Measurements from ENCODE around the gene ALCAM.

Gene ALCAM

GRCh38 chr3:105429034-105429762 is 62.5 kb downstream of the ALCAM start:
- no peak for DNase-seq (ENCODE audit: low spot score)

- DNase-seq (ENCODE audit: low spot score), result no peak
Measured at GRCh38 chr3:105430455-105430854, 63.7 kb downstream of the ALCAM start.

- DNase-seq (ENCODE audit: low spot score), result no peak
Measured at GRCh38 chr3:105431200-105431599, 64.5 kb downstream of the ALCAM start.

- no peak for DNase-seq (ENCODE audit: low spot score)
Measured at GRCh38 chr3:105435277-105435676, 68.6 kb downstream of the ALCAM start.

- DNase-seq (ENCODE audit: low spot score), result no peak
Measured at GRCh38 chr3:105436687-105437086, 70.0 kb downstream of the ALCAM start.

- no peak for DNase-seq (ENCODE audit: low spot score)
Measured at GRCh38 chr3:105440113-105440512, 73.4 kb downstream of the ALCAM start.

GRCh38 chr3:105444725-105445124 is 78.0 kb downstream of the ALCAM start:
- DNase-seq (ENCODE audit: low spot score), result no peak

- no peak for DNase-seq (ENCODE audit: low spot score)
Measured at GRCh38 chr3:105448338-105448982, 81.8 kb downstream of the ALCAM start.

GRCh38 chr3:105449414-105449813 is 82.7 kb downstream of the ALCAM start:
- no peak for DNase-seq (ENCODE audit: low spot score)

- no peak for DNase-seq (ENCODE audit: low spot score)
Measured at GRCh38 chr3:105456017-105456416, 89.3 kb downstream of the ALCAM start.

- DNase-seq (ENCODE audit: low spot score), result no peak
Measured at GRCh38 chr3:105458518-105459215, 92.0 kb downstream of the ALCAM start.

- no peak for DNase-seq (ENCODE audit: low spot score)
Measured at GRCh38 chr3:105459566-105460290, 93.0 kb downstream of the ALCAM start.

GRCh38 chr3:105463620-105464019 is 96.9 kb downstream of the ALCAM start:
- DNase-seq (ENCODE audit: low spot score), result no peak

- no peak for DNase-seq (ENCODE audit: low spot score)
Measured at GRCh38 chr3:105465251-105465853, 98.6 kb downstream of the ALCAM start.

- no peak for DNase-seq (ENCODE audit: low spot score)
Measured at GRCh38 chr3:105466072-105466471, 99.4 kb downstream of the ALCAM start.

GRCh38 chr3:105466495-105467404 is 100.0 kb downstream of the ALCAM start:
- DNase-seq (ENCODE audit: low spot score), result no peak

- DNase-seq (ENCODE audit: low spot score), result no peak
Measured at GRCh38 chr3:105470851-105471250, 104.1 kb downstream of the ALCAM start.

GRCh38 chr3:105473521-105474223 is 107.0 kb downstream of the ALCAM start:
- no peak for DNase-seq (ENCODE audit: low spot score)

- DNase-seq (ENCODE audit: low spot score), result no peak
Measured at GRCh38 chr3:105480768-105481167, 114.1 kb downstream of the ALCAM start.

- no peak for DNase-seq (ENCODE audit: low spot score)
Measured at GRCh38 chr3:105483476-105483875, 116.8 kb downstream of the ALCAM start.

Measured in D341Med (cell line).